Activated CD4-positive, alpha-beta T cell treated with anti-CD3 and anti-CD28 coated beads for 1 hour (primary cell): ENCODE data around the gene SLC2A5.
"Not testable (repeated sequence)": the region's sequence is repeated elsewhere in the genome, so short reads cannot be mapped to it uniquely, and the experiment has no call there.

Experiments used
- DNase-seq: peaks from one replicate; pipeline ENCODE4 v3.0.0-alpha.2; 2020

SLC2A5 gene, protein sequence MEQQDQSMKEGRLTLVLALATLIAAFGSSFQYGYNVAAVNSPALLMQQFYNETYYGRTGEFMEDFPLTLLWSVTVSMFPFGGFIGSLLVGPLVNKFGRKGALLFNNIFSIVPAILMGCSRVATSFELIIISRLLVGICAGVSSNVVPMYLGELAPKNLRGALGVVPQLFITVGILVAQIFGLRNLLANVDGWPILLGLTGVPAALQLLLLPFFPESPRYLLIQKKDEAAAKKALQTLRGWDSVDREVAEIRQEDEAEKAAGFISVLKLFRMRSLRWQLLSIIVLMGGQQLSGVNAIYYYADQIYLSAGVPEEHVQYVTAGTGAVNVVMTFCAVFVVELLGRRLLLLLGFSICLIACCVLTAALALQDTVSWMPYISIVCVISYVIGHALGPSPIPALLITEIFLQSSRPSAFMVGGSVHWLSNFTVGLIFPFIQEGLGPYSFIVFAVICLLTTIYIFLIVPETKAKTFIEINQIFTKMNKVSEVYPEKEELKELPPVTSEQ

DNA sequence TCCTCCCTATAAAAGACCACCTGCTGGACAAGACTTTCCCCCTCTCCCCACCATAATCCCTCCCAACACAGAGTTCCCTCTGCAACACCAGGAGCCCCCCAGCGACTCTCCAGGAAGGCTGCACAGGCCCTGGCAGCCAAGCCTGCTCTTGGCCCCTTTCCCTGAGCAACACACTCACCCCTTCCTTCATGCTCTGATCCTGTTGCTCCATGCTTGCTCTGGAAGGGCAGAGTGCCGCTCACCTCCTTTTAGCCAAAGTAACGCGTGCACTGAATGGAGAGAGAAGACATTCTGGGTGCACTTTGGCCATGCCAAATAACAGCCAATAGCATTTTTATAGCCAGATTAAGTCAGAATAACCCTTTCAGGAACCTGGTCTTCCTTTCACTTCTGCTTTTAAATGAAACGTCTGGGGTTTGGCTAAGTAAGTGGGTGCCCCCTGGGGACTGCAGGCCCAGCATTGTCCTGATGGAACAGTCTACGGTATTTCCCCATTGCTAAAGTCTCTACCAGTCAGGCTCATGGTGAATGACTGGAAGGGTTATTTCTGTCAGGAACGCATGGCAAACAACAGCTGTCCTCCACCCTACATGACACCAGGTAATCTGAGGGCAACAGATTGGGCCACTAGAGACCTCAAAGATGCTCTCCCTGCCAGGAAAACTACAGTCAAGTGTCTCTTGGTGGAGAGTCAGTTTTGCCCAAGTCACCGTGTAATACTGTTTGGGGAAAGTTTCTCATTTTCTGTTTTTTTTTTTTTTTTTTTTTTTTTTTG lies at the start of gene SLC2A5:
TSS of gene SLC2A5 (minus strand) at position 310 of the 775 bp plus-strand sequence. CDS start at position 211, 99 bp downstream.
- DNase-seq, result no peak

DNA sequence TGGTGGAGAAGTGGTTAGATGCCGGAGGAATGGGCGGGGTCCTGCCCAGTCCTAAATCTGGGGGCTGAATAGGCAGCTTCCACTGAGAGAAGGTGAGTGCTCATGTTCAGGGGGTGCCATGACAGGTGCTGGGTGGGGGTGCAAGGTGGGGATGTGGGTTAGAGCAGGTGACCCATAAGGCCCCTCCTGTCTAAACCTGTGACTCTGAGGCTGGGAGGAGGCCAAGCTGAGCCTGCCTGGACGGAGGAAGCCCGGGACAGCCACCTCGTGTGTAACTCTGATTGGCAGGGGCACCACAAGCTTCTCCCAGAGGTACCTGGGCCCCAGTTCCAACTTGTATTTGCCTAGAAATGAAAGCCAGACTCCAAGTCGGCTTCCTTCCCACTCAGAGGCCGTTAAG lies 48.8 kb upstream of the SLC2A5 start:
- DNase-seq, result no peak

GRCh38 chr1:9115351-9116205 lies 46.1 kb upstream of the SLC2A5 start:
- no peak for DNase-seq

- DNase-seq, result no peak
Observed at GRCh38 chr1:9112961-9113880, 43.8 kb upstream of the SLC2A5 start.

DNA sequence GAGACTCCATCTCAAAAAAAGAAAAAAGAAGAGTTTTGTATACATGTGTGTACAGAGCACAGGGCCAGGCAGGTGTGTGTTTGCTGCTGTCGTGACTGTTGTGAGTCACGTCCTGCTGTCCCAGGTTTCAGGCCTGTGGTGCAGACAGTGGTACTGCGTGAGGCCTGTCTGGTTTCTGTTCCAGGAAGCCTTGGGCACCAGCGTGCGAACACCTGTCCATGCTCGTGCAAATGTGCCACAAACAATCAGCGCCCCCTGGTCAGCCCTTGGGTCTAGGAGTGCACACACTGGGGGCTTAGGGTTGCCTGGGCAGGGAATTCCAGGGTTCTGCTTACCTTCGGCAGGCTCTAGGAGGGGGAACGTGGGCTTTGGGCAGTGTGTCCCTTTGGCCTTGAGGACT lies 42.5 kb upstream of the SLC2A5 start:
- no peak for DNase-seq

GRCh38 chr1:9111357-9111691 lies 41.9 kb upstream of the SLC2A5 start:
- DNase-seq, result no peak

GRCh38 chr1:9110669-9111356 lies 41.4 kb upstream of the SLC2A5 start:
- DNase-seq, result peak; percentile 73

DNA sequence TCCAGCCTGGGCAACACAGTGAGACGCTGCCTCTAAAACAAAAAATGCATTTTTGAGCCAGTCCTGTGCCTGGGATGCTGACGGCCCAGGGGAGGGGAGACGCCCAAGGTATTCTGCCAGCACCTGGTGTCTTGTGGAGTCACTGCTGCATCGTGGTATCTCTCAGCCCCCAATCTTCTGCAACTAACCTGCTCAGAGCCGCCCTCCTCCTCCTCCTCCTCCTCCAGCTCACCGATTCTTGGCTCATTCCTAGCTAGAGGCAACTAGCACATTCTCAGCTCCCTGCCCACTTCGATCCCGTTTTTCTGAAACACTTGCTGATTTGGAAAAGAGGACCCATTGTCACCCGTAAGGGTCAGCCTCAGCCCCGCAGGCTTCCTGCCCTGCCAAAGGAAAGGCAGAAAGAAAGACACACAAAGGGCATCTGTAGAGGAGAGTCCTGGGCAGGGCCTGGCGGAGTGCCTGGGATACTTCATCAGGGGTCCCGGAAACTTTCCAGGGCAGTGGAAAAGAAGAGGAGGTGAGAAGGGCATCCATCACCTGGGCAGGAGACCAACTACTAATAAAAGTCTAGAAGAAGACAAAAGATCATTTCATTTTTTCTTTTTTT lies 38.7 kb upstream of the SLC2A5 start:
- no peak for DNase-seq

- DNase-seq, result no peak
Observed at GRCh38 chr1:9107136-9107535, 37.7 kb upstream of the SLC2A5 start.

DNA sequence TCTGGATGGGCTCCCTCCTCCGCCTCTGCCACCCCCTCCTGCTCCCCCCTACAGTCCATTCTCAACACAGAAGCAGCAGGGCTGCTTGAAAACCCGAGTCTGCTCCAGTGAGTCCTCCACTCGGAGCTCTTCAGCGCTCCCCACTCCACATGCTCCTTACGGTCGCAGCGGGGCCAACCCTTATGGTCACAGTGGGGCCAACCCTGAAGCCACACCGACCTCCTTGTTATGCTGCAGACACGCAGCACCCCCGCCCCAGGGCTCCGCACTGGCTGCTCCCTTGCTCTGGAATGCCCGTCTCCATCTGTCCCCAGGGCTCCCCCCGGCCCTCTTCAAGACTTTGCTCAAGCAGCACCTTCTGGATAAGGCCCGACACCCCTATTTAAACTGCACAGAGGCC lies 36.9 kb upstream of the SLC2A5 start:
- DNase-seq, result no peak

- no peak for DNase-seq
Observed at GRCh38 chr1:9105336-9105867, 36.0 kb upstream of the SLC2A5 start.

DNA sequence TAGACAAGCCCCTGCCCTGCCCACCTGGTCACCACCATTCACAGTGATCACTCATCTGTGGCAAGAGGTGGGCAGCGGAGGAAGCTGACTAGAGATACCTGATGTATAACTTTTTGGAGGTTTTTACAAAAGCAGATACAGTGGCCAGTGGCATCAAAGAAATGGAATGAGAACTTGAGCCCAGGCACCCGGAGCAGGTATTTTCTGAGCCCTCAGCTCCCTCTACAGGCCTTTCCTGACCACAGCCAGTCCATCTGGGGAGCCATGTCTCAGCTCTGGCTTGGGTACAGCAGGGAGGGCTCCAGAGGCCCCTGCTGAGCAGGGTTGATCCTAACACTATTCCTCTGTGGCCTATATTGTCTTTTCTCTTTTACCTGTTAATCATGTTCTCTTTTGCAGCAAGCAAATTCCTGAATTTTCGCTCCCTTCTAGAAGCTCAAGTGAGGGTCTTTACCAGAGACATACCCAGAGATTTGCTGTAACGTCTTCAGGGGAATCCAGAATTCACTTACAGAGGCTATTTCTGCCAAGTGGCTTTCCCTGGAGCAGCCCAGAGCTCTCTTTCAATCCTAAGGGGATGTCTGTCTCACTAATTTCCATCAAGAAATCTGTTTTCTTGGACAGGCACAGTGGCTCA lies 32.2 kb upstream of the SLC2A5 start:
- DNase-seq, result no peak

GRCh38 chr1:9100471-9101043 lies 31.1 kb upstream of the SLC2A5 start:
- DNase-seq, result no peak

DNA sequence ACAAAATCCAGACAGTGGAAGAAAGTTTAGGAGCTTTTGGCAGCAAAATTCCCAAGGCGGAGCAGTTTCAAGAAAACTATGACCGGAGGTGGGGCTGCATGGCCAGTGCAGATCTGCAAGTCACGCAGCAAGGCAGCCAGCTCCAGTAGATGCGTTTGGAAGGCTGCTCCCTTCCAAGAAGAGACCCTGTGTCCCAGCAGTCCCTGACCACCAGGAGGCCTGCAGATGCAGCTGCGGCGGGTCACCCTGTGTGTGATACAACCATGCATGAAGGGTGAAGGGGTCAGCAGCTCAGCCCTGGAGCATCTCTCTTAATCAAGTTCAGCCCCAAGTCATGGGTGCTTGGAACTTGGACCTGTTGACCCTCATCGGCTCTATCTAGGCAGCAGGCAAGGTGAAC lies 30.1 kb upstream of the SLC2A5 start:
- DNase-seq, result no peak

DNA sequence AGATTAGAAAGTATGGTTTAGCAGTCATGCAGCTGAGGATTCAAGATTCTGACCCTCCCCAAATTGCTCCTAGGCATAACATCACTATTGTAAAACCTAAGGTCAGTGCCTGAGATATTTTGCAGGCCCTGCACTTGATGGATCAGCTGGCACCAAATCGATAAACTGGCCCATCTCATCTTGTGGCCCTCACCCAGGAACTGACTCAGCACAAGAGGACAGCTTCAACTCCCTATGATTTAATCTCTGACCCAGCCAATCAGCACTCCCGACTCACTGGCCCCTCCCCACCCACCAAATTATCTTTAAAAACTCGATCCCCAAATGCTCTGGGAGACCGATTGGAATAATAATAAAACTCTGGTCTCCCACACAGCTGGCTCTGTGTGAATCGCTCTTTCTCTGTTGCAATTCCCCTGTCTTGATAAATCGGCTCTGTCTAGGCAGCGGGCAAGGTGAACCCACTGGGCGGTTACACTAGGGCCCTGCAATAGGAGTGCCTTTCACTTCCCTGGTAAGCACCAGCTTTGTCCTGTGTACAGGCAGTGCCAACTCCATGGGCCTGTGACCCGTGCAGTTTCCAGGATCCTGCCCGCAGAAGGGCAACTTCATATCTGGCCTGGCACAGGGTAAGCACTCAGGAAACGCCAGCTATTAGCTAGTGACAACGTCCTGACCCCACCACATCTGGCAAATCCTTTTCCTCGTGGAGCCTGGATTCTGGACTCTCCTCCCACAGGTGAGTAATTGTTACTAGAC lies 28.7 kb upstream of the SLC2A5 start:
- no peak for DNase-seq

DNA sequence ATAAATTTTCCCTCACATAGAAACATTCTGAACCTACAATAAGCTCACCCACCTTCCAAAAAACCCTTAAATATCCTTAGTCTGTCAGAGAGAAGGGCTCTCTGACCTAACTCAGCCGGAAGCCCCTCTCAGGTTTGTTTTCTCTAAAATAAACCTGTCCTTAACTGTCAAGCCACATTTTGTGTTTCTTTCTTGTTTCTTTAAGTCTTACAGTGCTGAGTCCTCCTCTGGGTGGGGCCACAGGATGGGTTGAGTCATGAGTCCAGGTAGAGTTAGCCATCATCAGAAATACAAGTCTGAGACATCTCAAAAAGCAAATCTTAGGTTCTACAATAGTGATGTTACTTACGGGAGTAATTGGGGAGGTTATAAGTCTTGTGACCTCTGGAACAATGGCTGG lies 26.4 kb upstream of the SLC2A5 start:
- no peak for DNase-seq

GRCh38 chr1:9093996-9094595 lies 24.7 kb upstream of the SLC2A5 start:
- DNase-seq, result not testable (repeated sequence)

GRCh38 chr1:9093581-9093980 lies 24.1 kb upstream of the SLC2A5 start:
- DNase-seq, result no peak

- DNase-seq, result no peak
Observed at GRCh38 chr1:9093091-9093490, 23.7 kb upstream of the SLC2A5 start.
